H1 (cell line): ENCODE data around the gene C10orf95. TPM values are rescaled to one million over a fixed set of nuclear protein-coding genes. Genes with fewer than 3 reads are reported as not detected.

Experiments
- CTCF ChIA-PET: fragments of 300-600 bp; sonication (Branson Sonifier 250); formaldehyde crosslinking; loops from one replicate; lab custom pipeline; 2021; ENCODE audit not compliant: partially characterized antibody; lab: Charles Lee
- POLR2A ChIA-PET: fragments of 300-600 bp; sonication (Branson Sonifier 250); formaldehyde crosslinking; loops from one replicate; lab custom pipeline; 2021; ENCODE audit warnings: inconsistent platforms; ENCODE audit not compliant: partially characterized antibody; lab: Charles Lee
- DNase-seq, 2 experiments: peaks; one replicate each; pipeline versions ENCODE4 v3.0.0 to v3.0.0-alpha.2; 2010 to 2022; ENCODE audit warnings: low spot score in 2 of 2, low read depth in 1 of 2, mixed read lengths in 1 of 2
- FAIRE-seq: peaks from 2 replicates; lab custom pipeline; 2011; peaks lifted over from hg19 to GRCh38; lab: Jason Lieb, UNC
- H2AFZ ChIP-seq: 2 replicates; pipeline ENCODE4 v1.8.1; 2012; ENCODE audit warnings: low read length, inconsistent platforms
- H2AK5ac ChIP-seq: 2 replicates; pipeline ENCODE4 v1.6.1; 2013; ENCODE audit warnings: low read depth, low read length
- H2BK120ac ChIP-seq: replicated peaks from 2 replicates; pipeline ENCODE3; 2013; ENCODE audit warnings: low read depth, low read length, inconsistent platforms
- H2BK12ac ChIP-seq: 2 replicates; pipeline ENCODE4 v1.6.1; 2013; ENCODE audit warnings: low read depth, low read length
- H2BK15ac ChIP-seq: 2 replicates; pipeline ENCODE4 v1.6.1; 2013; ENCODE audit warnings: low read length
- H2BK20ac ChIP-seq: 2 replicates; pipeline ENCODE4 v1.6.1; 2013; ENCODE audit warnings: low read length
- H2BK5ac ChIP-seq: 2 replicates; pipeline ENCODE4 v1.6.1; 2013; ENCODE audit warnings: low read depth, low read length
- H3K14ac ChIP-seq: 2 replicates; pipeline ENCODE4 v1.6.1; 2013; ENCODE audit warnings: inconsistent platforms; ENCODE audit not compliant: insufficient read length
- H3K18ac ChIP-seq: 2 replicates; pipeline ENCODE4 v1.6.1; 2013; ENCODE audit warnings: low read length; ENCODE audit errors: extremely low read depth
- H3K23ac ChIP-seq: 2 replicates; pipeline ENCODE4 v1.6.1; 2013; ENCODE audit warnings: inconsistent platforms; ENCODE audit not compliant: insufficient read length
- H3K23me2 ChIP-seq: 2 replicates; pipeline ENCODE4 v1.6.1; 2013; ENCODE audit warnings: low read depth, low read length
- H3K27ac ChIP-seq: 2 replicates; pipeline ENCODE4 v1.6.1; 2011; ENCODE audit warnings: low read depth, low read length, inconsistent platforms
- H3K27me3 ChIP-seq, 4 experiments: replicated peaks in 1 of 4; 1 replicate in 1 of 4; 2 replicates in 3 of 4; pipeline versions ENCODE4 v1.6.1 to v1.8.1; 2011 to 2013; ENCODE audit warnings: low read length in 3 of 4, mild to moderate bottlenecking in 3 of 4, inconsistent platforms in 2 of 4, mixed read lengths in 2 of 4, moderate library complexity in 1 of 4; ENCODE audit not compliant: control insufficient read depth in 3 of 4, insufficient read depth in 3 of 4; ENCODE audit errors: extremely low read depth in 1 of 4
- H3K36me3 ChIP-seq, 4 experiments: 2 replicates each; pipeline versions ENCODE4 v1.6.1 to v1.8.1; 2011 to 2013; ENCODE audit warnings: mild to moderate bottlenecking in 4 of 4, low read length in 3 of 4, moderate library complexity in 2 of 4, control low read depth in 1 of 4, inconsistent platforms in 1 of 4; ENCODE audit not compliant: insufficient read depth in 4 of 4, control insufficient read depth in 2 of 4
- H3K4ac ChIP-seq: replicated peaks from 2 replicates; pipeline ENCODE3; 2013; ENCODE audit warnings: low read length, low read depth, mixed read lengths, inconsistent platforms; ENCODE audit not compliant: insufficient read length
- H3K4me1 ChIP-seq, 4 experiments: replicated peaks in 1 of 4; 1 replicate in 1 of 4; 2 replicates in 3 of 4; pipeline versions ENCODE4 v1.6.1 to v1.8.1; 2011 to 2013; ENCODE audit warnings: low read length in 3 of 4, inconsistent platforms in 2 of 4, mixed read lengths in 1 of 4; ENCODE audit not compliant: insufficient read depth in 4 of 4, control insufficient read depth in 3 of 4
- H3K4me2 ChIP-seq, 2 experiments: 2 replicates each; pipeline versions ENCODE4 v1.6.1 to v1.8.1; 2011 to 2013; ENCODE audit warnings: low read depth in 2 of 2, low read length in 2 of 2, control low read depth in 1 of 2, inconsistent platforms in 1 of 2, mild to moderate bottlenecking in 1 of 2; ENCODE audit not compliant: insufficient read depth in 1 of 2
- H3K4me3 ChIP-seq, 4 experiments: fragments of 200-600, 300-600 bp in 1 of 4; sonication (generic), shearing (Covaris generic), sonication (Bioruptor Twin) in 1 of 4; 2 replicates each; pipeline versions ENCODE4 v1.5.1 to v1.8.1; 2011 to 2016; ENCODE audit warnings: low read length in 4 of 4, low read depth in 3 of 4, control low read depth in 2 of 4, inconsistent platforms in 2 of 4, mild to moderate bottlenecking in 2 of 4, mixed read lengths in 1 of 4, moderate library complexity in 1 of 4; ENCODE audit not compliant: insufficient read depth in 2 of 4; ENCODE audit errors: extremely low read depth in 1 of 4
- H3K56ac ChIP-seq: replicated peaks from 2 replicates; pipeline ENCODE3; 2013; ENCODE audit warnings: low read depth, mild to moderate bottlenecking, mixed read lengths, low read length, inconsistent platforms; ENCODE audit not compliant: insufficient read length
- H3K79me1 ChIP-seq: 2 replicates; pipeline ENCODE4 v1.6.1; 2013; ENCODE audit warnings: low read depth, low read length, control low read depth
- H3K79me2 ChIP-seq, 2 experiments: 2 replicates each; pipeline versions ENCODE4 v1.6.1 to v1.8.1; 2012 to 2013; ENCODE audit warnings: low read length in 2 of 2, mild to moderate bottlenecking in 2 of 2, inconsistent platforms in 1 of 2; ENCODE audit not compliant: insufficient read depth in 2 of 2, control insufficient read depth in 1 of 2
- H3K9ac ChIP-seq, 4 experiments: replicated peaks in 1 of 4; 1 replicate in 1 of 4; 2 replicates in 3 of 4; pipeline versions ENCODE4 v1.6.1 to v1.8.1; 2011 to 2013; ENCODE audit warnings: low read depth in 3 of 4, low read length in 3 of 4, control low read depth in 2 of 4, mild to moderate bottlenecking in 2 of 4, moderate library complexity in 2 of 4, inconsistent platforms in 1 of 4; ENCODE audit errors: extremely low read depth in 1 of 4
- H3K9me3 ChIP-seq, 2 experiments: 2 replicates each; pipeline versions ENCODE4 v1.6.1 to v1.8.1; 2012 to 2013; ENCODE audit warnings: mild to moderate bottlenecking in 2 of 2, moderate library complexity in 2 of 2, control low read depth in 1 of 2, inconsistent platforms in 1 of 2, low read depth in 1 of 2, low read length in 1 of 2, mixed read lengths in 1 of 2; ENCODE audit not compliant: insufficient read depth in 2 of 2
- H4K20me1 ChIP-seq, 2 experiments: replicated peaks in 1 of 2; 2 replicates each; pipeline versions ENCODE3 to v1.8.1; 2011 to 2013; ENCODE audit warnings: inconsistent platforms in 2 of 2, low read length in 2 of 2, mild to moderate bottlenecking in 1 of 2; ENCODE audit not compliant: insufficient read depth in 2 of 2, control insufficient read depth in 1 of 2
- H4K5ac ChIP-seq: 2 replicates; pipeline ENCODE4 v1.6.1; 2013; ENCODE audit warnings: low read length, low read depth, mixed read lengths, inconsistent platforms; ENCODE audit not compliant: insufficient read length
- H4K8ac ChIP-seq: 2 replicates; pipeline ENCODE4 v1.8.0; 2013; ENCODE audit warnings: mild to moderate bottlenecking, moderate library complexity, low read length, inconsistent platforms; ENCODE audit not compliant: insufficient read depth; ENCODE audit errors: extremely low read depth
- H4K91ac ChIP-seq: replicated peaks from 2 replicates; pipeline ENCODE3; 2013; ENCODE audit warnings: low read length, mixed read lengths, inconsistent platforms; ENCODE audit not compliant: insufficient read length
- ATF3 ChIP-seq: IDR thresholded peaks from 2 replicates; pipeline ENCODE4 v1.6.1; 2011; ENCODE audit warnings: low read depth, mild to moderate bottlenecking, low read length; ENCODE audit not compliant: insufficient read depth
- BACH1 ChIP-seq: IDR thresholded peaks from 2 replicates; pipeline ENCODE4 v1.6.1; 2012; ENCODE audit warnings: low read length, improper control_type of control experiment
- CBX8 ChIP-seq: fragments of 300-800, 300-1000 bp; sonication (generic); IDR thresholded peaks from 2 replicates; pipeline ENCODE4 v1.7.1; 2016; ENCODE audit warnings: low read depth, low read length, borderline replicate concordance
- EGR1 ChIP-seq: IDR thresholded peaks from 2 replicates; pipeline ENCODE4 v1.6.1; 2011; ENCODE audit warnings: low read depth, low read length, borderline replicate concordance
- EZH2 ChIP-seq: fragments of 200-600 bp; sonication (generic); IDR thresholded peaks from 2 replicates; pipeline ENCODE4 v1.7.1; 2012; ENCODE audit warnings: low read depth, mild to moderate bottlenecking, moderate library complexity, low read length, inconsistent platforms; ENCODE audit not compliant: severe bottlenecking
- GABPA ChIP-seq: IDR thresholded peaks from 2 replicates; pipeline ENCODE4 v1.6.1; 2011; ENCODE audit warnings: mild to moderate bottlenecking, low read length, moderate library complexity, borderline replicate concordance; ENCODE audit not compliant: insufficient read depth
- HDAC2 ChIP-seq, 2 experiments: fragments of 300-600 bp in 1 of 2; sonication (generic) in 1 of 2; IDR thresholded peaks; 2 replicates each; pipeline ENCODE4 v1.6.1; 2011 to 2012; ENCODE audit warnings: low read depth in 2 of 2, low read length in 2 of 2, mild to moderate bottlenecking in 2 of 2, moderate library complexity in 2 of 2, borderline replicate concordance in 1 of 2, inconsistent platforms in 1 of 2
- POU5F1 ChIP-seq: IDR thresholded peaks from 2 replicates; pipeline ENCODE4 v1.6.1; 2011; ENCODE audit warnings: low read depth, mild to moderate bottlenecking, low read length, moderate library complexity
- RNF2 ChIP-seq: fragments of 200-900, 300-1000 bp; sonication (generic); IDR thresholded peaks from 2 replicates; pipeline ENCODE4 v1.7.1; 2016; ENCODE audit warnings: borderline replicate concordance, low read depth, mild to moderate bottlenecking, antibody characterized with exemption, low read length; ENCODE audit not compliant: poor library complexity, severe bottlenecking; ENCODE audit errors: missing control alignments
- SP2 ChIP-seq: IDR thresholded peaks from 2 replicates; pipeline ENCODE4 v1.6.1; 2012; ENCODE audit warnings: mild to moderate bottlenecking, low read length, inconsistent platforms
- SUZ12 ChIP-seq: fragments of 200-600 bp; sonication (generic); IDR thresholded peaks from 2 replicates; pipeline ENCODE4 v1.6.1; 2012; ENCODE audit warnings: mild to moderate bottlenecking, inconsistent platforms, low read length, moderate library complexity, mixed read lengths
- TAF1 ChIP-seq: IDR thresholded peaks from 2 replicates; pipeline ENCODE4 v1.6.1; 2011; ENCODE audit warnings: mild to moderate bottlenecking, low read depth, low read length
- TAF7 ChIP-seq: optimal IDR thresholded peaks from 2 replicates; pipeline ENCODE3; 2011; ENCODE audit warnings: low read depth, mild to moderate bottlenecking, inconsistent platforms, low read length, moderate library complexity, borderline replicate concordance
- whole genome bisulfite sequencing, 2 experiments: shearing (Covaris generic) in 1 of 2; methylation state at CpG; one replicate each; pipeline versions ENCODE4 v1.1.6 to v1.1.7; 2013 to 2015; ENCODE audit warnings: low lambda C conversion rate in 2 of 2, mixed read lengths in 2 of 2, inconsistent platforms in 1 of 2, low coverage in 1 of 2, missing lambda C conversion rate in 1 of 2; ENCODE audit not compliant: insufficient replicate concordance in 2 of 2, insufficient coverage in 1 of 2, insufficient read length in 1 of 2; ENCODE audit errors: extremely low coverage in 1 of 2, missing lambda C conversion rate in 1 of 2; 5-methylcytosine and 5-hydroxymethylcytosine counted together
- polyA plus RNA-seq, 7 experiments: library from polyadenylated mRNA; depleted of rRNA in 3 of 7; stranded (reverse) in 5 of 7; unstranded in 2 of 7; fragments of >200 nt in 5 of 7; fragments of 200-250 nt in 2 of 7; gene quantifications; 1 replicate in 5 of 7; 2 replicates in 1 of 7; 4 replicates in 1 of 7; pipeline versions ENCODE4 v1.2.1 to v1.2.3, GENCODE V29; 2011 to 2013; ENCODE audit warnings: missing spikeins in 2 of 7, mixed read lengths in 2 of 7
- total RNA-seq: library from RNA; stranded (reverse); fragmentation: NEBNext Ultra II Directional; extraction: Animal tissue kit (Norgen Biotek cat#: 25700); gene quantifications from 2 replicates; pipeline ENCODE4 v1.2.1, GENCODE V29; 2021

The C10orf95 gene
- total and polyA plus RNA-seq, 2 of the 8 experiments (the other 6 are each of a cell fraction or from before 2014, with no cell fraction given) = 0.34 to 0.48 TPM

- CTCF ChIA-PET = interaction anchor here (2.3 kb wide), 1 partner anchor 19 kb away, joined by 6 read pairs; no protein-coding TSS in a partner anchor
- no peak overlapping the region for H3K27ac ChIP-seq
- TF ChIP-seq EGR1 (no peak), RNF2 (no peak), SP2 (no peak), BACH1 (no peak), HDAC2 (IDR thresholded peaks at IDR 0.05; ENCODE audit: borderline replicate concordance in 1 of 2, low read depth in 2 of 2, low read length in 2 of 2) (no peak), CBX8 (no peak), EZH2 (no peak), TAF1 (no peak), SUZ12 (no peak), GABPA (no peak), POU5F1 (no peak), TAF7 (no peak), ATF3 (no peak)
These were observed 46.2 kb upstream of the C10orf95 start for GRCh38 chr10:102497545-102497944.

More at GRCh38 chr10:102497545-102497944, 46.2 kb upstream of the C10orf95 start:
- Histone ChIP-seq H3K4me2 (no peak overlapping the region), H3K27me3 (no peaks in the 10 kb centered on the region), H4K8ac (no peak overlapping the region), H3K9ac (no peak overlapping the region), H3K79me2 (peaks cover 0 to 59% of the 10 kb centered on the region in 2 experiments; a peak in 3 of 4 replicates), H2BK120ac (no peak overlapping the region), H4K20me1 (peaks cover 4 to 17% of the 10 kb centered on the region in 2 experiments), H3K18ac (no peak overlapping the region), H2BK12ac (no peak overlapping the region), H2AFZ (no peak overlapping the region), H2BK15ac (no peak overlapping the region), H4K91ac (no peak overlapping the region), H4K5ac (no peak overlapping the region), H3K36me3 (no peaks in the 10 kb centered on the region), H2BK5ac (no peak overlapping the region), H2AK5ac (no peak overlapping the region), H3K79me1 (peaks cover 9% of the 10 kb centered on the region), H3K23me2 (peaks cover 6% of the 10 kb centered on the region), H3K23ac (no peak overlapping the region), H3K56ac (no peak overlapping the region), H3K4me3 (no peak overlapping the region), H2BK20ac (no peak overlapping the region), H3K14ac (no peak overlapping the region), H3K9me3 (no peaks in the 10 kb centered on the region), H3K4me1 (peaks cover 0 to 3% (median 0%) of the 10 kb centered on the region in 4 experiments; a peak in 1 of 7 replicates), H3K4ac (no peak overlapping the region)
- DNase-seq (no peak), FAIRE-seq (no peak)
- POLR2A ChIA-PET = no interaction called here
- 89% methylated on average over 1 of the region's 1 CpG; no CpG with 5 or more reads in 1 of the 2 experiments for WGBS, 2 experiments
